H1 (cell line): Measurements from ENCODE around the gene PBX3. TPM values are rescaled to one million over a fixed set of nuclear protein-coding genes. Genes with fewer than 3 reads are reported as not detected.

Experiments used
- CREB1 ChIP-seq: IDR thresholded peaks from 2 replicates; pipeline ENCODE4 v1.6.1; 2012; ENCODE audit warnings: inconsistent platforms
- EGR1 ChIP-seq: IDR thresholded peaks from 2 replicates; pipeline ENCODE4 v1.6.1; 2011; ENCODE audit warnings: low read depth, low read length, borderline replicate concordance
- JUND ChIP-seq: IDR thresholded peaks from 2 replicates; pipeline ENCODE4 v1.6.1; 2011; ENCODE audit warnings: mild to moderate bottlenecking, improper control_type of control experiment, low read length
- KDM4A ChIP-seq: IDR thresholded peaks from one replicate; pipeline ENCODE4 v1.7.1; 2012; ENCODE audit warnings: low read depth, mild to moderate bottlenecking, moderate library complexity, low read length, inconsistent platforms; ENCODE audit not compliant: severe bottlenecking
- NANOG ChIP-seq: IDR thresholded peaks from 2 replicates; pipeline ENCODE4 v1.6.1; 2011; ENCODE audit warnings: low read length, low read depth, mild to moderate bottlenecking, inconsistent platforms; ENCODE audit not compliant: insufficient read depth, poor library complexity, severe bottlenecking
- POLR2AphosphoS5 ChIP-seq: IDR thresholded peaks from 2 replicates; pipeline ENCODE4 v1.6.1; 2011; ENCODE audit warnings: low read depth, low read length
- RNF2 ChIP-seq: fragments of 200-900, 300-1000 bp; sonication (generic); IDR thresholded peaks from 2 replicates; pipeline ENCODE4 v1.7.1; 2016; ENCODE audit warnings: borderline replicate concordance, low read depth, mild to moderate bottlenecking, antibody characterized with exemption, low read length; ENCODE audit not compliant: poor library complexity, severe bottlenecking; ENCODE audit errors: missing control alignments
- SIRT6 ChIP-seq: IDR thresholded peaks from one replicate; pipeline ENCODE4 v1.7.1; 2012; ENCODE audit warnings: low read length, inconsistent platforms
- SIX5 ChIP-seq: IDR thresholded peaks from 2 replicates; pipeline ENCODE4 v1.6.1; 2011; ENCODE audit warnings: mild to moderate bottlenecking, low read depth, low read length
- ZNF274 ChIP-seq: IDR thresholded peaks from 2 replicates; pipeline ENCODE4 v1.7.0; 2012; ENCODE audit warnings: low read length, borderline replicate concordance; ENCODE audit errors: extremely low read depth
- polyA plus RNA-seq, 7 experiments: library from polyadenylated mRNA; depleted of rRNA in 3 of 7; stranded (reverse) in 5 of 7; unstranded in 2 of 7; fragments of >200 nt in 5 of 7; fragments of 200-250 nt in 2 of 7; gene quantifications; 1 replicate in 5 of 7; 2 replicates in 1 of 7; 4 replicates in 1 of 7; pipeline versions ENCODE4 v1.2.1 to v1.2.3, GENCODE V29; 2011 to 2013; ENCODE audit warnings: missing spikeins in 2 of 7, mixed read lengths in 2 of 7
- total RNA-seq: library from RNA; stranded (reverse); fragmentation: NEBNext Ultra II Directional; extraction: Animal tissue kit (Norgen Biotek cat#: 25700); gene quantifications from 2 replicates; pipeline ENCODE4 v1.2.1, GENCODE V29; 2021
- TF ChIP-seq, protein P1 (sequence below): fragments of 300-600 bp; sonication (generic); IDR thresholded peaks from 2 replicates; pipeline ENCODE4 v1.7.1; 2012; ENCODE audit warnings: low read length, moderate library complexity, mild to moderate bottlenecking, inconsistent platforms; ENCODE audit not compliant: insufficient replicate concordance

The PBX3 gene
- total and polyA plus RNA-seq, 2 of the 8 experiments (the other 6 are each of a cell fraction or from before 2014, with no cell fraction given): 22.7 to 44.3 TPM

GRCh38 chr9:125867751-125868415 is 120.7 kb downstream of the PBX3 start (continued):
- TF ChIP-seq, protein P1, sequence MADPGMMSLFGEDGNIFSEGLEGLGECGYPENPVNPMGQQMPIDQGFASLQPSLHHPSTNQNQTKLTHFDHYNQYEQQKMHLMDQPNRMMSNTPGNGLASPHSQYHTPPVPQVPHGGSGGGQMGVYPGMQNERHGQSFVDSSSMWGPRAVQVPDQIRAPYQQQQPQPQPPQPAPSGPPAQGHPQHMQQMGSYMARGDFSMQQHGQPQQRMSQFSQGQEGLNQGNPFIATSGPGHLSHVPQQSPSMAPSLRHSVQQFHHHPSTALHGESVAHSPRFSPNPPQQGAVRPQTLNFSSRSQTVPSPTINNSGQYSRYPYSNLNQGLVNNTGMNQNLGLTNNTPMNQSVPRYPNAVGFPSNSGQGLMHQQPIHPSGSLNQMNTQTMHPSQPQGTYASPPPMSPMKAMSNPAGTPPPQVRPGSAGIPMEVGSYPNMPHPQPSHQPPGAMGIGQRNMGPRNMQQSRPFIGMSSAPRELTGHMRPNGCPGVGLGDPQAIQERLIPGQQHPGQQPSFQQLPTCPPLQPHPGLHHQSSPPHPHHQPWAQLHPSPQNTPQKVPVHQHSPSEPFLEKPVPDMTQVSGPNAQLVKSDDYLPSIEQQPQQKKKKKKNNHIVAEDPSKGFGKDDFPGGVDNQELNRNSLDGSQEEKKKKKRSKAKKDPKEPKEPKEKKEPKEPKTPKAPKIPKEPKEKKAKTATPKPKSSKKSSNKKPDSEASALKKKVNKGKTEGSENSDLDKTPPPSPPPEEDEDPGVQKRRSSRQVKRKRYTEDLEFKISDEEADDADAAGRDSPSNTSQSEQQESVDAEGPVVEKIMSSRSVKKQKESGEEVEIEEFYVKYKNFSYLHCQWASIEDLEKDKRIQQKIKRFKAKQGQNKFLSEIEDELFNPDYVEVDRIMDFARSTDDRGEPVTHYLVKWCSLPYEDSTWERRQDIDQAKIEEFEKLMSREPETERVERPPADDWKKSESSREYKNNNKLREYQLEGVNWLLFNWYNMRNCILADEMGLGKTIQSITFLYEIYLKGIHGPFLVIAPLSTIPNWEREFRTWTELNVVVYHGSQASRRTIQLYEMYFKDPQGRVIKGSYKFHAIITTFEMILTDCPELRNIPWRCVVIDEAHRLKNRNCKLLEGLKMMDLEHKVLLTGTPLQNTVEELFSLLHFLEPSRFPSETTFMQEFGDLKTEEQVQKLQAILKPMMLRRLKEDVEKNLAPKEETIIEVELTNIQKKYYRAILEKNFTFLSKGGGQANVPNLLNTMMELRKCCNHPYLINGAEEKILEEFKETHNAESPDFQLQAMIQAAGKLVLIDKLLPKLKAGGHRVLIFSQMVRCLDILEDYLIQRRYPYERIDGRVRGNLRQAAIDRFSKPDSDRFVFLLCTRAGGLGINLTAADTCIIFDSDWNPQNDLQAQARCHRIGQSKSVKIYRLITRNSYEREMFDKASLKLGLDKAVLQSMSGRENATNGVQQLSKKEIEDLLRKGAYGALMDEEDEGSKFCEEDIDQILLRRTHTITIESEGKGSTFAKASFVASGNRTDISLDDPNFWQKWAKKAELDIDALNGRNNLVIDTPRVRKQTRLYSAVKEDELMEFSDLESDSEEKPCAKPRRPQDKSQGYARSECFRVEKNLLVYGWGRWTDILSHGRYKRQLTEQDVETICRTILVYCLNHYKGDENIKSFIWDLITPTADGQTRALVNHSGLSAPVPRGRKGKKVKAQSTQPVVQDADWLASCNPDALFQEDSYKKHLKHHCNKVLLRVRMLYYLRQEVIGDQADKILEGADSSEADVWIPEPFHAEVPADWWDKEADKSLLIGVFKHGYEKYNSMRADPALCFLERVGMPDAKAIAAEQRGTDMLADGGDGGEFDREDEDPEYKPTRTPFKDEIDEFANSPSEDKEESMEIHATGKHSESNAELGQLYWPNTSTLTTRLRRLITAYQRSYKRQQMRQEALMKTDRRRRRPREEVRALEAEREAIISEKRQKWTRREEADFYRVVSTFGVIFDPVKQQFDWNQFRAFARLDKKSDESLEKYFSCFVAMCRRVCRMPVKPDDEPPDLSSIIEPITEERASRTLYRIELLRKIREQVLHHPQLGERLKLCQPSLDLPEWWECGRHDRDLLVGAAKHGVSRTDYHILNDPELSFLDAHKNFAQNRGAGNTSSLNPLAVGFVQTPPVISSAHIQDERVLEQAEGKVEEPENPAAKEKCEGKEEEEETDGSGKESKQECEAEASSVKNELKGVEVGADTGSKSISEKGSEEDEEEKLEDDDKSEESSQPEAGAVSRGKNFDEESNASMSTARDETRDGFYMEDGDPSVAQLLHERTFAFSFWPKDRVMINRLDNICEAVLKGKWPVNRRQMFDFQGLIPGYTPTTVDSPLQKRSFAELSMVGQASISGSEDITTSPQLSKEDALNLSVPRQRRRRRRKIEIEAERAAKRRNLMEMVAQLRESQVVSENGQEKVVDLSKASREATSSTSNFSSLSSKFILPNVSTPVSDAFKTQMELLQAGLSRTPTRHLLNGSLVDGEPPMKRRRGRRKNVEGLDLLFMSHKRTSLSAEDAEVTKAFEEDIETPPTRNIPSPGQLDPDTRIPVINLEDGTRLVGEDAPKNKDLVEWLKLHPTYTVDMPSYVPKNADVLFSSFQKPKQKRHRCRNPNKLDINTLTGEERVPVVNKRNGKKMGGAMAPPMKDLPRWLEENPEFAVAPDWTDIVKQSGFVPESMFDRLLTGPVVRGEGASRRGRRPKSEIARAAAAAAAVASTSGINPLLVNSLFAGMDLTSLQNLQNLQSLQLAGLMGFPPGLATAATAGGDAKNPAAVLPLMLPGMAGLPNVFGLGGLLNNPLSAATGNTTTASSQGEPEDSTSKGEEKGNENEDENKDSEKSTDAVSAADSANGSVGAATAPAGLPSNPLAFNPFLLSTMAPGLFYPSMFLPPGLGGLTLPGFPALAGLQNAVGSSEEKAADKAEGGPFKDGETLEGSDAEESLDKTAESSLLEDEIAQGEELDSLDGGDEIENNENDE: no peak
- TF ChIP-seq SIRT6: no peak
- TF ChIP-seq POLR2AphosphoS5: no peak
- no peak for TF ChIP-seq CREB1
- TF ChIP-seq KDM4A: no peak
- TF ChIP-seq NANOG: no peak
- TF ChIP-seq SIX5: no peak
- TF ChIP-seq EGR1: no peak
- TF ChIP-seq RNF2: no peak
- TF ChIP-seq JUND: no peak
- no peak for TF ChIP-seq ZNF274
